Fibroblast of pulmonary artery (primary cell): ENCODE measurements around the gene JARID2.

Source experiments
- DNase-seq: peaks from one replicate; pipeline ENCODE4 v3.0.0-alpha.2; 2010; ENCODE audit warnings: low read depth
- H3K4me3 ChIP-seq: replicated peaks from 2 replicates; pipeline ENCODE4 v1.5.1; 2011; ENCODE audit warnings: low read depth, mild to moderate bottlenecking, control low read depth, low read length, moderate library complexity
- CTCF ChIP-seq: IDR thresholded peaks from 2 replicates; pipeline ENCODE4 v1.5.1; 2011; ENCODE audit warnings: mild to moderate bottlenecking, control low read depth, low read length, inconsistent platforms; ENCODE audit errors: missing control alignments

Gene JARID2

GRCh38 chr6:15569035-15569995 is 323.4 kb downstream of the JARID2 start:
- H3K4me3 ChIP-seq, result no peak overlapping the region
- TF ChIP-seq CTCF, result no peak
- DNase-seq, result no peak

GRCh38 chr6:15570171-15570570 is 324.3 kb downstream of the JARID2 start:
- no peak for TF ChIP-seq CTCF
- DNase-seq, result no peak
- H3K4me3 ChIP-seq, result no peak overlapping the region
